ENCODE data around the gene CHST11. TPM values are rescaled to one million over a fixed set of nuclear protein-coding genes. Genes with fewer than 3 reads are reported as not detected.

CHST11 gene
- total RNA-seq, 1 donor from 2014 or later, result 40.1 TPM

DNA sequence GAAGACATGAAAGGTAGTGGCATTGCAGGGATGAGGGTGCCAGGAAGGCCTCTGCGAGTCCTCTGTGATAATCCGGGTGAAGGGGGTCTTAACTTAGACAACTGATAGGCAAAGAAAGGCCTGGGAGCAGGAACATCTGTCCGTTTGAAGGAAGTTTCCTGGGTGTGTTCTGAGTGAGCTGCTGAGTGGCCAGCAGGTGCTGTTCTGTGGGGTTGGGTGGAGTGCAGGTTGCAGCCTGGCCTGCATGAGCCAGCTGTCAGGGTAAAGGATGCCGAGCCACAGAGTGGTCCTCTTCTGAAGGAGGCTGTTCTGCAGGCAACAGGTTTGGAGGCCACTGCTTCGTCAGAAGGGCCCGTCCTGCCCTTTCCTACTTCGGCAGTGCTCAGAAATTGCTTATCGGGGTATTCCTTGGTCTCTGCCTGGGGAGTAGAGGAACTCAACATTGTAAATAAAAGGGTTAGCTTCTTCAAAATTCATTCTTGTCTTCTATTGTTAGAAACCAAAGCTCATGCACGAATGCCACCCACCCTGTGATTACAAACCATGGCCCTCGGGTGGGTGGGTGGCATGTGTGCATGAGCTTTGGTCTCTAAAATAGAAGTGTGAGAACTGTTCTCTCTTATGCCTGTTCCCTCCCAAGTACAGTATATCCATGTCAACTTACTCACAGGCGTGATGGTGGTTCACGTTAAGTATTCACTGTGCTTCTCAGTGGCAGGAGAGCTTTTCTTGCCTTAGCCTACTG, 118.9 kb downstream of the CHST11 start:
- H3K27ac Mint-ChIP-seq, result peak overlapping the region; percentile 59
- TF ChIP-seq, protein P1, sequence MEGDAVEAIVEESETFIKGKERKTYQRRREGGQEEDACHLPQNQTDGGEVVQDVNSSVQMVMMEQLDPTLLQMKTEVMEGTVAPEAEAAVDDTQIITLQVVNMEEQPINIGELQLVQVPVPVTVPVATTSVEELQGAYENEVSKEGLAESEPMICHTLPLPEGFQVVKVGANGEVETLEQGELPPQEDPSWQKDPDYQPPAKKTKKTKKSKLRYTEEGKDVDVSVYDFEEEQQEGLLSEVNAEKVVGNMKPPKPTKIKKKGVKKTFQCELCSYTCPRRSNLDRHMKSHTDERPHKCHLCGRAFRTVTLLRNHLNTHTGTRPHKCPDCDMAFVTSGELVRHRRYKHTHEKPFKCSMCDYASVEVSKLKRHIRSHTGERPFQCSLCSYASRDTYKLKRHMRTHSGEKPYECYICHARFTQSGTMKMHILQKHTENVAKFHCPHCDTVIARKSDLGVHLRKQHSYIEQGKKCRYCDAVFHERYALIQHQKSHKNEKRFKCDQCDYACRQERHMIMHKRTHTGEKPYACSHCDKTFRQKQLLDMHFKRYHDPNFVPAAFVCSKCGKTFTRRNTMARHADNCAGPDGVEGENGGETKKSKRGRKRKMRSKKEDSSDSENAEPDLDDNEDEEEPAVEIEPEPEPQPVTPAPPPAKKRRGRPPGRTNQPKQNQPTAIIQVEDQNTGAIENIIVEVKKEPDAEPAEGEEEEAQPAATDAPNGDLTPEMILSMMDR (IDR thresholded peaks at IDR 0.05), result no peak
- CTCF ChIA-PET, result interaction anchor here (1.3 kb wide), 1 partner anchor 194 kb away, joined by 3 read pairs; no protein-coding TSS in a partner anchor
- intact Hi-C loops (cut with micrococcal nuclease), result no loop called here
- H3K9me3 Mint-ChIP-seq, result no peaks in the 10 kb centered on the region
- no peaks in the 10 kb centered on the region for H3K27me3 Mint-ChIP-seq
- DNase-seq (no peak), ATAC-seq (ENCODE audit: low read depth) (no peak)
- H3K36me3 Mint-ChIP-seq (ENCODE audit: low read depth), result peaks cover 6% of the 10 kb centered on the region
- H3K4me3 Mint-ChIP-seq, result peak overlapping the region; percentile 24
- peaks cover 83% of the 10 kb centered on the region for H3K4me1 Mint-ChIP-seq
- POLR2A ChIA-PET, result interaction anchor here (0.9 to 1.6 kb wide), 8 partner anchors 21 to 118 kb away, joined by 3 to 5 read pairs (median 4); partner anchors contain the start of gene CHST11

DNA sequence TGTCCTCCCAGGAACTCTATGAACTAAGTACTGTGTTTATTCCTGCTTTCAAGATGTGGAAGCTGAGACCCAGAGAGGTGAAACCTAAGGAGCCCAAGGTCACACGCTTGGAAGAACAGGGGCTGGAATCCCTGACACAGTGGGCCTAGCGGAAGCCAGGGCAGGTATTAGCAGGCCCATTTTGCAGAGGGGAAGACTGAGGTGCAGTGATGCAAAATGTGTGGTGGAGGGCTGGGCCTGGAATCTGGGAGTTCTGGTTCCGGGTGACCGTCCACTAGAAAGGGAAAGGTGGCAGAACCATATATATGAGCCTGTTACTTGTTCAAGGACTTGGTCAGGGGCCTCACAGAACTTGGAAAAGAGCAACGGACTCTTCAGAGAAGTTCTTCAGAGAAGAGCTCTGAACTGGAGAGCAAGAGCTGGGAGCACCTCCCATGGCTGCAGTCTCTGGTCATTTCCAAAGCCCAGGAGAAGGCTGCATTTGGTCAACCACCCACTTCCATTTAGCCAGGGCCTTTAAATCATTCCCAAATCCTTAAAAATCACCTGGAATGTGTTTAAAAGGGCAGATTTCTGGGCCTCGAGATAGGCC, 119.5 kb downstream of the CHST11 start:
- no peak overlapping the region for H3K4me3 Mint-ChIP-seq
- ChIA-PET CTCF (interaction anchor here (1.3 kb wide), 1 partner anchor 194 kb away, joined by 3 read pairs; no protein-coding TSS in a partner anchor), POLR2A (interaction anchor here (1.0 to 1.6 kb wide), 6 partner anchors 20 to 119 kb away, joined by 3 to 5 read pairs (median 4); partner anchors contain the start of gene CHST11)
- H3K9me3 Mint-ChIP-seq, result no peaks in the 10 kb centered on the region
- no peaks in the 10 kb centered on the region for H3K27me3 Mint-ChIP-seq
- DNase-seq (no peak), ATAC-seq (ENCODE audit: low read depth) (no peak)
- no peak overlapping the region for H3K27ac Mint-ChIP-seq
- intact Hi-C loops (cut with micrococcal nuclease), result no loop called here
- H3K36me3 Mint-ChIP-seq (ENCODE audit: low read depth), result peaks cover 6% of the 10 kb centered on the region
- H3K4me1 Mint-ChIP-seq, result peaks cover 83% of the 10 kb centered on the region
- TF ChIP-seq, protein P1 (IDR thresholded peaks at IDR 0.05), result no peak

DNA sequence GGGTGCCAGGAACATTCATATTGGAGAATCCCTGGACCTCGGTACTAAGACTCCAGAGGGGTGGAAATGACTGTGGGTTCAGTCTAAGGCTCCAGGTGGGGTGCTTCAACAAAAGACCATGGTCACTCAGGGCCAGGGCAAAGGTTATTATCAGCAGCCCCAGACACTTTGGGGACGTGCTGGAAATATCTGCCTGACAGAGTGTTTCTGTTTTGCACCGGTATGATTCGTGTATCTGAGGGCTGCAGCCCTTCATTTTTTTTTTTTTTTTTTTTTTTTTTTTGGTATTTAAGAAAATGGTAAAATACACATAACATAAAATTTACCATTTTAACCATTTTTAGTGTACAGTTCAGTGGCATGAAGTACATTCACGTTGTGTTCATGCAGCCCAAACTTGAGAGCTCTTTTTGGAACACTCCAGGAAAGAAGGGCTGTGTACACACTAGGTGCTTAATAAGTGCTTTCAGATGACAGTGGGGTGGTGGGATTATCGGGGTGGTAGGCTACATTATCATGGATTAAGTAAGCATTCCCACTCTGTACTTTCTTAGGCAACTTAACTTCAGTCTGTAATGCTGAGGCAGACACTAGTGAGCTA, 120.3 kb downstream of the CHST11 start:
- ATAC-seq (ENCODE audit: low read depth) (no peak), DNase-seq (no peak)
- intact Hi-C loops (cut with micrococcal nuclease), result no loop called here
- Mint-ChIP-seq H3K27me3 (no peaks in the 10 kb centered on the region), H3K4me1 (peaks cover 86% of the 10 kb centered on the region), H3K36me3 (ENCODE audit: low read depth) (peaks cover 6% of the 10 kb centered on the region), H3K4me3 (no peak overlapping the region), H3K9me3 (no peaks in the 10 kb centered on the region), H3K27ac (no peak overlapping the region)
- TF ChIP-seq, protein P1 (IDR thresholded peaks at IDR 0.05), result no peak
- CTCF ChIA-PET, result no interaction called here
- POLR2A ChIA-PET, result interaction anchor here (1.0 to 1.2 kb wide), 2 partner anchors 19 to 111 kb away, joined by 3 to 5 read pairs; no protein-coding TSS in a partner anchor

DNA sequence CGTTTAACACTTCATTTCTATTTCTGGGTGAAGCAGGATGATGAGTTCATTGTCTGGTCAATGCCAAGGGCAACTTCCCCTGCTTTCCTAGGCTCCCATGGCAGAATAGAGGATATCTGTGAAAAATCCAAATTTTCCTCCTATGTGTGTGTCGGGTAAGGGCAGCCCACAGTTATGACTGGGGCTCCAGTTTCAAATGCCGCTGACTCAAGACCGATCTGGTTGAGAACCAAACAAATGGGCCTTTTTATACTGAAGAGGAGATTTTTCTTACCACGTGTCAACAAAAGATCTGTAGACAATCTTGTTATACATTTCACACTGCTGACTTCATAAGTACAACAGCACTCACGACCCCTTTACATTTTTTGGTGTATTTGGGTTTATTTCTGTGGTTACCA, 120.8 kb downstream of the CHST11 start:
- POLR2A ChIA-PET, result no interaction called here
- H3K4me1 Mint-ChIP-seq, result peaks cover 87% of the 10 kb centered on the region
- peak overlapping the region; percentile 37 for H3K27ac Mint-ChIP-seq
- CTCF ChIA-PET, result no interaction called here
- DNase-seq, result no peak
- intact Hi-C loops (cut with micrococcal nuclease), result no loop called here
- ATAC-seq (ENCODE audit: low read depth), result no peak
- H3K4me3 Mint-ChIP-seq, result no peak overlapping the region
- H3K27me3 Mint-ChIP-seq, result no peaks in the 10 kb centered on the region
- H3K9me3 Mint-ChIP-seq, result no peaks in the 10 kb centered on the region
- TF ChIP-seq, protein P1 (IDR thresholded peaks at IDR 0.05), result no peak
- H3K36me3 Mint-ChIP-seq (ENCODE audit: low read depth), result peaks cover 6% of the 10 kb centered on the region

DNA sequence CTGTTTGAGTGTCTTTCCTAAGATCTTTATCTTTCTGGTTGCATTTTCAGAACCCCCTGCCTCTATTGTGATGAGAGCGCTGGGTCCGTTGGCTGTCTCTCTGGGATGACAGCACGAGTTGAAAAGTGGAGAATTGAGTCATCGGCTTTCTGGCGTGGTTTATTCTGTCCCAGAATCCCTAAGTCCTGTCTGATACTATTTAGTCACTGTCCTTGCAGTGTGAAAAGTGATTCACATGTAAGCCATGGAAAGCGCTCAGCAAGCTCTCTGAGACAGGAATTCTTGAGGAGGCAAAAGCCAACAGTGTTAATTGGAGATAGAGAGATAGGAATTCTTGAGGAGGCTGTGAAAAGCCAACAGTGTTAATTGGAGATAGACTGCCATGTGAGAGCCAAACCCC, 121.7 kb downstream of the CHST11 start:
- Mint-ChIP-seq H3K4me1 (peaks cover 90% of the 10 kb centered on the region), H3K4me3 (no peak overlapping the region), H3K36me3 (ENCODE audit: low read depth) (peaks cover 6% of the 10 kb centered on the region), H3K27me3 (no peaks in the 10 kb centered on the region), H3K9me3 (no peaks in the 10 kb centered on the region), H3K27ac (no peak overlapping the region)
- ATAC-seq (ENCODE audit: low read depth), result no peak
- ChIA-PET POLR2A (interaction anchor here (1.5 kb wide), 1 partner anchor 41 kb away, joined by 3 read pairs; no protein-coding TSS in a partner anchor), CTCF (no interaction called here)
- no peak for DNase-seq
- intact Hi-C loops (cut with micrococcal nuclease), result no loop called here
- TF ChIP-seq, protein P1 (IDR thresholded peaks at IDR 0.05), result no peak
